Uterus (tissue), 2 donors: Measurements from ENCODE around the gene DYNC1H1.

ENCODE experiments used
- POLR2A ChIP-seq, 2 donors: fragments of 450-650 bp; IDR thresholded peaks; one replicate each; pipeline ENCODE4 v1.6.1; 2016; ENCODE audit warnings: antibody characterized with exemption in 2 of 2, mild to moderate bottlenecking in 1 of 2, moderate library complexity in 1 of 2
- TF ChIP-seq, protein P1 (sequence below), 4 experiments: fragments of 200-600 bp in 2 of 4; fragments of 450-650 bp in 2 of 4; sonication (generic) in 2 of 4; IDR thresholded peaks; one replicate each; pipeline ENCODE4 v1.5.1; 2016 to 2019; ENCODE audit warnings: antibody characterized with exemption in 4 of 4, mild to moderate bottlenecking in 2 of 4, moderate library complexity in 1 of 4

DNA sequence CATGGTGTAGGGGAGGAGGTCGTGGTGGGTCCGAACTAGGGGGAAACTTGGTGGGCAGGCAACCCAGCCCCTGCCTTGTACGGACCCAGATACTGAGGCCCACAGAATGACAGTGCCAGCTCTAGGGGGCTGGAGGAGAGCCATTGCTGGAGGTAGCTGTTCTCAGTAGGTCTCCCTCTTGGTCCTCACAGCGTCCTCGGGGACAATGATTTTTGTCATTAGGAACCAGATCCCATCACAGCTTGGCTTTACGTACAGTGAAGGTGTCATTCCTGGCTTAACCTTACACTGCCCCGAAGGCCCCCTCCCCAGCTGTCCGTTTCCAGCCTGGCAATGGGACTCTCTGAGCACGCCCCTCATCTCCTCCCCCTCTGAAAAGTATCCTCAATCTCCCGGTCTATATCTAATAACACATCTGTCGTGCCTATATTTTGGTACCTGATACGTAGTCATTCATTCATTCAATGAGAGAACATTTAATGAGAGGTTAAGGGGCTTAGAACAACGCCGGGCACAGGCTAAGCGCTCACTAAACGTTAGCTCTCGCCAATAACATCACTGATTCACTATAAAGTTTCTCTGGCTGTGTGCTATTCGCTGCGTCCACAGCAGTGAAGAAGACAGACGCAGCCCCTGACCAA is 597 bp upstream of the DYNC1H1 start:
- TF ChIP-seq, protein P1, sequence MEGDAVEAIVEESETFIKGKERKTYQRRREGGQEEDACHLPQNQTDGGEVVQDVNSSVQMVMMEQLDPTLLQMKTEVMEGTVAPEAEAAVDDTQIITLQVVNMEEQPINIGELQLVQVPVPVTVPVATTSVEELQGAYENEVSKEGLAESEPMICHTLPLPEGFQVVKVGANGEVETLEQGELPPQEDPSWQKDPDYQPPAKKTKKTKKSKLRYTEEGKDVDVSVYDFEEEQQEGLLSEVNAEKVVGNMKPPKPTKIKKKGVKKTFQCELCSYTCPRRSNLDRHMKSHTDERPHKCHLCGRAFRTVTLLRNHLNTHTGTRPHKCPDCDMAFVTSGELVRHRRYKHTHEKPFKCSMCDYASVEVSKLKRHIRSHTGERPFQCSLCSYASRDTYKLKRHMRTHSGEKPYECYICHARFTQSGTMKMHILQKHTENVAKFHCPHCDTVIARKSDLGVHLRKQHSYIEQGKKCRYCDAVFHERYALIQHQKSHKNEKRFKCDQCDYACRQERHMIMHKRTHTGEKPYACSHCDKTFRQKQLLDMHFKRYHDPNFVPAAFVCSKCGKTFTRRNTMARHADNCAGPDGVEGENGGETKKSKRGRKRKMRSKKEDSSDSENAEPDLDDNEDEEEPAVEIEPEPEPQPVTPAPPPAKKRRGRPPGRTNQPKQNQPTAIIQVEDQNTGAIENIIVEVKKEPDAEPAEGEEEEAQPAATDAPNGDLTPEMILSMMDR (IDR thresholded peaks at IDR 0.05) = no peak
- TF ChIP-seq POLR2A (IDR thresholded peaks at IDR 0.05) = no peak
